KMS-11 (cell line): Measurements from ENCODE around the gene ALKBH5.

Experiments used
- H2AFZ ChIP-seq: fragments of 200-600 bp; sonication (generic); 2 replicates; pipeline ENCODE4 v1.6.1; 2016; ENCODE audit warnings: antibody characterized with exemption, mixed run types, low read depth
- H3K27ac ChIP-seq: fragments of 200-600 bp; sonication (generic); 2 replicates; pipeline ENCODE4 v1.6.1; 2016; ENCODE audit warnings: mild to moderate bottlenecking, mixed run types
- H3K27me3 ChIP-seq: fragments of 200-600 bp; sonication (generic); 2 replicates; pipeline ENCODE4 v1.6.1; 2017; ENCODE audit warnings: mild to moderate bottlenecking, low read depth, mixed run types, moderate library complexity; ENCODE audit not compliant: insufficient read depth
- H3K36me3 ChIP-seq: fragments of 200-600 bp; sonication (generic); 2 replicates; pipeline ENCODE4 v1.6.1; 2017; ENCODE audit warnings: mild to moderate bottlenecking, mixed run types; ENCODE audit not compliant: insufficient read depth
- H3K4me1 ChIP-seq: fragments of 200-600 bp; sonication (generic); 2 replicates; pipeline ENCODE4 v1.6.1; 2016; ENCODE audit warnings: mild to moderate bottlenecking, low read depth, mixed run types; ENCODE audit not compliant: poor library complexity, severe bottlenecking
- H3K4me2 ChIP-seq: fragments of 200-600 bp; sonication (generic); 2 replicates; pipeline ENCODE4 v1.7.0; 2016; ENCODE audit warnings: mild to moderate bottlenecking, mixed run types
- H3K4me3 ChIP-seq: fragments of 200-600 bp; sonication (generic); IDR thresholded peaks from 2 replicates; pipeline ENCODE4 v1.6.1; 2017; ENCODE audit warnings: low read depth, low read length, mixed read lengths; ENCODE audit not compliant: insufficient read depth
- H3K79me2 ChIP-seq: fragments of 200-600 bp; sonication (generic); 2 replicates; pipeline ENCODE4 v1.6.1; 2016; ENCODE audit warnings: low read depth, mixed run types; ENCODE audit not compliant: insufficient read depth
- H3K9ac ChIP-seq: fragments of 200-600 bp; sonication (generic); 2 replicates; pipeline ENCODE4 v1.6.1; 2016; ENCODE audit warnings: mild to moderate bottlenecking, mixed run types
- H4K20me1 ChIP-seq: fragments of 200-600 bp; sonication (generic); 2 replicates; pipeline ENCODE4 v1.6.1; 2016; ENCODE audit warnings: mild to moderate bottlenecking, mixed run types; ENCODE audit not compliant: insufficient read depth
- TF ChIP-seq, protein P1 (sequence below): fragments of 200-600 bp; sonication (generic); conservative IDR thresholded peaks from 2 replicates; pipeline ENCODE4 v1.6.1; 2017; ENCODE audit warnings: low read depth, mild to moderate bottlenecking, antibody characterized with exemption, low read length, moderate library complexity, mixed read lengths

The ALKBH5 gene

DNA sequence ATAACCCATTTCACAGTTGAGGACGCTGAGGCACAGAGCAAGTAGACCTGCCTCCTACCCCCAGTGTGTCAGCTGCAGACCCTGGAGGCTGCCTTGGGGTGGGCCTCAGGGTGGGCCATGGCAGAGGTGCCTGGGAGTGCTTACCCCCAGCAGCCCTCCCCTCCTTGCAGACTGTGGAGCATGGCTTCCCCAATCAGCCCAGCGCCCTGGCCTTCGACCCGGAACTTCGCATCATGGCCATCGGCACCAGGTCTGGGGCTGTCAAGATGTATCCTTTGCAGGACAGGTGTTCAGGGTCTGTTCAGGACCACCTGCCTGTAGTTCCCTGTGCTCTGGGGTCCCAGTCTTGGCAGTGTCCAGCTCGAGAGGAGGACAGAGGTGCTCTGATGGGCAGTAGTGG is 46.1 kb downstream of the ALKBH5 start:
- Histone ChIP-seq H3K4me3 (no peak overlapping the region), H3K27me3 (no peaks in the 10 kb centered on the region), H3K36me3 (no peaks in the 10 kb centered on the region), H3K9ac (no peak overlapping the region), H2AFZ (no peak overlapping the region), H3K4me1 (no peaks in the 10 kb centered on the region), H3K79me2 (no peaks in the 10 kb centered on the region), H3K27ac (no peak overlapping the region), H3K4me2 (no peak overlapping the region), H4K20me1 (no peaks in the 10 kb centered on the region)
- TF ChIP-seq, protein P1, sequence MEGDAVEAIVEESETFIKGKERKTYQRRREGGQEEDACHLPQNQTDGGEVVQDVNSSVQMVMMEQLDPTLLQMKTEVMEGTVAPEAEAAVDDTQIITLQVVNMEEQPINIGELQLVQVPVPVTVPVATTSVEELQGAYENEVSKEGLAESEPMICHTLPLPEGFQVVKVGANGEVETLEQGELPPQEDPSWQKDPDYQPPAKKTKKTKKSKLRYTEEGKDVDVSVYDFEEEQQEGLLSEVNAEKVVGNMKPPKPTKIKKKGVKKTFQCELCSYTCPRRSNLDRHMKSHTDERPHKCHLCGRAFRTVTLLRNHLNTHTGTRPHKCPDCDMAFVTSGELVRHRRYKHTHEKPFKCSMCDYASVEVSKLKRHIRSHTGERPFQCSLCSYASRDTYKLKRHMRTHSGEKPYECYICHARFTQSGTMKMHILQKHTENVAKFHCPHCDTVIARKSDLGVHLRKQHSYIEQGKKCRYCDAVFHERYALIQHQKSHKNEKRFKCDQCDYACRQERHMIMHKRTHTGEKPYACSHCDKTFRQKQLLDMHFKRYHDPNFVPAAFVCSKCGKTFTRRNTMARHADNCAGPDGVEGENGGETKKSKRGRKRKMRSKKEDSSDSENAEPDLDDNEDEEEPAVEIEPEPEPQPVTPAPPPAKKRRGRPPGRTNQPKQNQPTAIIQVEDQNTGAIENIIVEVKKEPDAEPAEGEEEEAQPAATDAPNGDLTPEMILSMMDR, result no peak

GRCh38 chr17:18230288-18231141 is 46.9 kb downstream of the ALKBH5 start:
- Histone ChIP-seq H3K4me3 (no peak overlapping the region), H3K36me3 (no peaks in the 10 kb centered on the region), H3K27ac (no peak overlapping the region), H3K9ac (no peak overlapping the region), H3K79me2 (no peaks in the 10 kb centered on the region), H3K4me1 (no peaks in the 10 kb centered on the region), H3K4me2 (no peak overlapping the region), H4K20me1 (no peaks in the 10 kb centered on the region), H2AFZ (no peak overlapping the region), H3K27me3 (no peaks in the 10 kb centered on the region)
- TF ChIP-seq, protein P1, result no peak

DNA sequence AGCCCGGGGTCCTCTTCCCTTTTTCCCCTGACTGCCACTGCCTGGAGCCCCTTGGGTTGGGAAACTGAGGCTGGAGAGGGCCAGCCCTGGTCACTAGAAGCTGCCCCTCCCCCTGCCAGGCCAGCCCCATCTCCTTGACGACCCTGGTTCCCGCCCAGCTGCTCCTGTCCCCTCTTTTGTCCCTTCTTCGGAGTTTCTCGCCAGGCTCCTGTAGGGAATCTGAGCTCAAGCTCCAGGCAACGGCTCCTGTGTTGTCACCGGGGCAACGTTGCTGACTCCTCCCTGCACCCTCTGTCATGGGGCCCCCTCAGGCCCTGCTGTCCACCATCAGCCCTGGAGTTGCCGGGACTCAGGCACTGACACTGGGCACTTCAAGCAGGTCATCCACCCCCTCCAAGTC is 47.5 kb downstream of the ALKBH5 start:
- Histone ChIP-seq H3K4me2 (no peak overlapping the region), H3K36me3 (no peaks in the 10 kb centered on the region), H3K9ac (no peak overlapping the region), H4K20me1 (no peaks in the 10 kb centered on the region), H3K79me2 (no peaks in the 10 kb centered on the region), H3K27me3 (no peaks in the 10 kb centered on the region), H3K27ac (no peak overlapping the region), H2AFZ (no peak overlapping the region), H3K4me1 (no peaks in the 10 kb centered on the region), H3K4me3 (no peak overlapping the region)
- TF ChIP-seq, protein P1, result no peak

DNA sequence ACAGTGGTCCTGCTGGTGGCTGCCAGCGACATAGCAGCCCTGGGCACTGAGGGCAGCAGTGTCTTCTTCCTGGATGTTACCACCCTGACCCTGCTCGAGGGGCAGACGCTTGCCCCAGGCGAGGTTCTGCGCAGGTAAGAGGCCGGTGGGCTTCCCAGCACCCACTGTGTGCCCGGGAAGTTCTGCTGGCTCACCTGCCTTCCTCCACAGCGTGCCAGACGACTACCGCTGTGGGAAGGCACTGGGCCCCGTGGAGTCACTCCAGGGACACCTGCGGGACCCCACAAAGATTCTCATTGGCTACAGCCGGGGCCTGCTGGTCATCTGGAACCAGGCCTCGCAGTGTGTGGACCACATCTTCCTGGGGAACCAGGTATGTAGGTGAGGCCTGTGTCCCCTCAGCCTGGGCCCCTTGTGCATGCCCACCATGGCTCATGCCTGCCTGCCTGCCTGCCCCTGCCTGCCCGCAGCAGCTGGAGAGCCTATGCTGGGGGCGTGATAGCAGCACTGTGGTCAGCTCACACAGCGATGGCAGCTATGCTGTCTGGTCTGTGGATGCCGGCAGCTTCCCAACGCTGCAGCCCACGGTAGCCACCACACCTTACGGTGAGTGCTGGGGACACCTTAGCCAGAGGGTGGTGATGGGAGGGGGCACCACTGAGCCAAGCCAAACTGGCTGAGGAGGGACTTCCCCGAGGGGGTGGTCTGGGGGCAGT is 50.3 kb downstream of the ALKBH5 start:
- Histone ChIP-seq H3K79me2 (no peaks in the 10 kb centered on the region), H3K4me3 (no peak overlapping the region), H3K27ac (no peak overlapping the region), H2AFZ (no peak overlapping the region), H3K4me2 (no peak overlapping the region), H4K20me1 (no peaks in the 10 kb centered on the region), H3K9ac (no peak overlapping the region), H3K4me1 (no peaks in the 10 kb centered on the region), H3K36me3 (no peaks in the 10 kb centered on the region), H3K27me3 (no peaks in the 10 kb centered on the region)
- TF ChIP-seq, protein P1, result no peak
